Activated CD8-positive, alpha-beta T cell treated with anti-CD3 and anti-CD28 coated beads, Interleukin-2, amount 10 ng/mL, durations not matched to agents 7 days and 5 days (primary cell): ENCODE data around the gene PAQR5. TPM values are rescaled to one million over a fixed set of nuclear protein-coding genes. Genes with fewer than 3 reads are reported as not detected.

Experiments used
- ATAC-seq: fragments of 150-1000 bp; cut with Tn5 transposase; one replicate; pipeline ENCODE4 v1.10.0; 2021; ENCODE audit warnings: moderate library complexity
- CTCF ChIA-PET: fragments of 350-600 bp; sonication (Branson Sonifier 250); formaldehyde crosslinking; loops from one replicate; lab custom pipeline; 2021; ENCODE audit warnings: antibody characterized with exemption; lab: Charles Lee
- POLR2A ChIA-PET: fragments of 350-600 bp; sonication (Branson Sonifier 250); formaldehyde crosslinking; loops from one replicate; lab custom pipeline; 2021; ENCODE audit warnings: antibody characterized with exemption; lab: Charles Lee
- DNase-seq: peaks from one replicate; pipeline ENCODE4 v3.0.0-alpha.2; 2020
- H3K27ac Mint-ChIP-seq: one replicate; pipeline ENCODE4 v1.8.0; 2021; ENCODE audit warnings: mild to moderate bottlenecking, mixed read lengths
- H3K27me3 Mint-ChIP-seq: one replicate; pipeline ENCODE4 v1.8.0; 2021; ENCODE audit warnings: low read depth, mixed read lengths
- H3K36me3 Mint-ChIP-seq: one replicate; pipeline ENCODE4 v1.8.0; 2021; ENCODE audit warnings: low read depth, mixed read lengths
- H3K4me1 Mint-ChIP-seq: one replicate; pipeline ENCODE4 v1.8.0; 2021; ENCODE audit warnings: low read depth, mixed read lengths
- H3K4me3 Mint-ChIP-seq: one replicate; pipeline ENCODE4 v1.8.0; 2021; ENCODE audit warnings: mild to moderate bottlenecking, mixed read lengths
- H3K9me3 Mint-ChIP-seq: one replicate; pipeline ENCODE4 v1.8.0; 2022; ENCODE audit warnings: mixed read lengths; ENCODE audit not compliant: insufficient read depth
- total RNA-seq, 2 experiments: library from RNA; stranded (reverse); gene quantifications; one replicate each; pipeline ENCODE4 v1.2.3, GENCODE V29; 2021

The PAQR5 gene
- total RNA-seq, 2 experiments from 2014 or later: not detected

DNA sequence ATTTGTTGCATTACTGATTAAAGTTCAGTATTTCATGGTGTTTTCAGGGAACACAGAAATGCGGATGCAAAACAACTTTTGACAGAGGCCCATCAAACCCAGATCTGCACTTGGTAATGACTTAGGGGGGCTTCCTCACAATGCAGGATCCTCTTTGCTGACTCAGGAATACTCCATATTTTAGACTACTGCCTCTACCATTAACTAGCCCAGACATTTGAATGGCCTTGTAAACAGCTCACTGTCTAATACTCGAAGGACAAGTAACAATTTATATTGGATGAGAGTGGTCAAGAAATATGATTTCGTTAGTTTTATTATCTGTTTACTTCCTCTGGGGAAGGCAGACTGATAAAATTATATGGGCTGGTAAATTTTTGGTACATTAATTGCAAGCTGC is 106.4 kb downstream of the PAQR5 start:
- H3K27me3 Mint-ChIP-seq: peaks cover 28% of the 10 kb centered on the region
- ChIA-PET CTCF (interaction anchor here (2.7 kb wide), 1 partner anchor 10 kb away, joined by 14 read pairs; no protein-coding TSS in a partner anchor), POLR2A (interaction anchor here (0.7 kb wide), 1 partner anchor 9 kb away, joined by 3 read pairs; the partner anchor contains the start of gene KIF23)
- no peaks in the 10 kb centered on the region for H3K9me3 Mint-ChIP-seq
- H3K4me1 Mint-ChIP-seq: no peaks in the 10 kb centered on the region
- no peak overlapping the region for H3K27ac Mint-ChIP-seq
- H3K36me3 Mint-ChIP-seq: no peaks in the 10 kb centered on the region
- ATAC-seq: no peak
- H3K4me3 Mint-ChIP-seq: no peak overlapping the region
- DNase-seq: no peak

- Mint-ChIP-seq H3K27ac (no peak overlapping the region), H3K4me1 (no peaks in the 10 kb centered on the region), H3K4me3 (no peak overlapping the region), H3K9me3 (no peaks in the 10 kb centered on the region), H3K36me3 (no peaks in the 10 kb centered on the region), H3K27me3 (peaks cover 30% of the 10 kb centered on the region)
- DNase-seq: no peak
- CTCF ChIA-PET: interaction anchor here (1.4 kb wide), 1 partner anchor 15 kb away, joined by 5 read pairs; no protein-coding TSS in a partner anchor
- POLR2A ChIA-PET: interaction anchor here (1.5 kb wide), 1 partner anchor 45 kb away, joined by 3 read pairs; the partner anchor contains the start of gene RPLP1
- no peak for ATAC-seq
These were observed 109.1 kb downstream of the PAQR5 start for GRCh38 chr15:69407719-69408400.

- POLR2A ChIA-PET: no interaction called here
- DNase-seq (no peak), ATAC-seq (no peak)
- Mint-ChIP-seq H3K36me3 (no peaks in the 10 kb centered on the region), H3K27me3 (peaks cover 27% of the 10 kb centered on the region), H3K4me3 (no peak overlapping the region), H3K9me3 (no peaks in the 10 kb centered on the region), H3K4me1 (peaks cover 3% of the 10 kb centered on the region), H3K27ac (no peak overlapping the region)
- CTCF ChIA-PET: interaction anchor here (1.4 kb wide), 1 partner anchor 16 kb away, joined by 5 read pairs; no protein-coding TSS in a partner anchor
These were observed 110.1 kb downstream of the PAQR5 start for GRCh38 chr15:69408841-69409240.

GRCh38 chr15:69410248-69410874 is 111.6 kb downstream of the PAQR5 start:
- Mint-ChIP-seq H3K36me3 (peaks cover 2% of the 10 kb centered on the region), H3K4me3 (no peak overlapping the region), H3K4me1 (peaks cover 9% of the 10 kb centered on the region), H3K9me3 (no peaks in the 10 kb centered on the region), H3K27ac (no peak overlapping the region), H3K27me3 (peaks cover 16% of the 10 kb centered on the region)
- ATAC-seq: no peak
- POLR2A ChIA-PET: interaction anchor here (1.1 kb wide), 1 partner anchor 42 kb away, joined by 5 read pairs; the partner anchor contains the start of gene RPLP1
- DNase-seq: no peak
- CTCF ChIA-PET: interaction anchor here (1.2 to 3.1 kb wide), 2 partner anchors 16 to 53 kb away, joined by 6 to 17 read pairs; no protein-coding TSS in a partner anchor

GRCh38 chr15:69412274-69412673 is 113.6 kb downstream of the PAQR5 start:
- H3K4me3 Mint-ChIP-seq: no peak overlapping the region
- ChIA-PET CTCF (interaction anchor here (1.1 to 3.1 kb wide), 5 partner anchors 17 to 353 kb away, joined by 3 to 17 read pairs (median 4); no protein-coding TSS in a partner anchor), POLR2A (interaction anchor here (0.6 to 1.1 kb wide), 2 partner anchors 41 to 226 kb away, joined by 3 to 5 read pairs; no protein-coding TSS in a partner anchor)
- DNase-seq (no peak), ATAC-seq (no peak)
- peaks cover 21% of the 10 kb centered on the region for H3K4me1 Mint-ChIP-seq
- peaks cover 8% of the 10 kb centered on the region for H3K36me3 Mint-ChIP-seq
- no peak overlapping the region for H3K27ac Mint-ChIP-seq
- peaks cover 12% of the 10 kb centered on the region for H3K27me3 Mint-ChIP-seq
- no peaks in the 10 kb centered on the region for H3K9me3 Mint-ChIP-seq

DNA sequence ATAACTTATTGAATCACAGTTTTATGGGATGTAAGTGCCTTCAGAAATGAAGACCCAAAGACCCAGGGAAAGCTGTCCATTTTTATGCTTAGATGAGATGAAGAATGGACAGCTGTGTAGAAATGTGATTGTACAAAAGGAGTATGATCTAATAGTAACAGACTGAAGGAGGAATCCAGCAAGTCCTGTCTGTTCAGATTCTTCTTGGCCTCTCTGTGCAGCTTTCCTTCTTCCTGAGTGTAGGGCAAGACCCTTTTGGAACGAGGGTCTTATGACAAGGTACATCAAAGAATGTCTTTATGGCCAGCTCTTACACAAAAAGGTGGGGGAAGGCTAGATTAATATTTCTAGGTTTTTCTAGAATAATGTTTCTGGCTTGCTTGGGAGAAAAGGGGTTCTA is 114.0 kb downstream of the PAQR5 start:
- Mint-ChIP-seq H3K27me3 (peaks cover 10% of the 10 kb centered on the region), H3K9me3 (no peaks in the 10 kb centered on the region), H3K4me1 (peaks cover 25% of the 10 kb centered on the region), H3K36me3 (peaks cover 12% of the 10 kb centered on the region), H3K4me3 (no peak overlapping the region), H3K27ac (no peak overlapping the region)
- ATAC-seq (no peak), DNase-seq (no peak)
- ChIA-PET CTCF (interaction anchor here (1.1 to 3.1 kb wide), 4 partner anchors 18 to 354 kb away, joined by 3 to 17 read pairs (median 4); no protein-coding TSS in a partner anchor), POLR2A (no interaction called here)

- Mint-ChIP-seq H3K36me3 (peaks cover 24% of the 10 kb centered on the region), H3K4me1 (peaks cover 31% of the 10 kb centered on the region), H3K27me3 (peaks cover 8% of the 10 kb centered on the region), H3K9me3 (no peaks in the 10 kb centered on the region), H3K27ac (peak within 1 kb of the TSS; percentile 90), H3K4me3 (peak within 1 kb of the TSS; percentile 89)
- peak; percentile 98 for ATAC-seq
- ChIA-PET POLR2A (interaction anchor here (0.7 to 2.5 kb wide), 7 partner anchors 9 to 1582 kb away, joined by 3 to 26 read pairs (median 3); partner anchors contain the start of genes RPLP1 and TLE3), CTCF (interaction anchor here (0.9 to 1.8 kb wide), 3 partner anchors 37 to 49 kb away, joined by 3 to 7 read pairs (median 5); partner anchors contain the start of gene RPLP1)
- DNase-seq: peak; percentile 97
These were observed 115.3 kb downstream of the PAQR5 start, which contains the start of gene KIF23 for GRCh38 chr15:69413822-69414700. KIF23 (plus strand) TSS chr15:69414349; CDS start chr15:69414466, 117 bp downstream.

- peak; percentile 32 for ATAC-seq
- H3K4me3 Mint-ChIP-seq: peak overlapping the region; percentile 89
- CTCF ChIA-PET: interaction anchor here (0.9 to 1.8 kb wide), 4 partner anchors 37 to 52 kb away, joined by 3 to 7 read pairs (median 4); partner anchors contain the start of gene RPLP1
- peak overlapping the region; percentile 66 for H3K27ac Mint-ChIP-seq
- H3K9me3 Mint-ChIP-seq: no peaks in the 10 kb centered on the region
- DNase-seq: peak; percentile 39
- POLR2A ChIA-PET: interaction anchor here (1.0 to 2.5 kb wide), 4 partner anchors 10 to 683 kb away, joined by 3 to 26 read pairs (median 4); partner anchors contain the start of genes RPLP1 and TLE3
- H3K36me3 Mint-ChIP-seq: peaks cover 30% of the 10 kb centered on the region
- H3K4me1 Mint-ChIP-seq: peaks cover 34% of the 10 kb centered on the region
- peaks cover 4% of the 10 kb centered on the region for H3K27me3 Mint-ChIP-seq
These were observed 116.0 kb downstream of the PAQR5 start for GRCh38 chr15:69414701-69415167.

- ChIA-PET POLR2A (interaction anchor here (2.5 kb wide), 1 partner anchor 37 kb away, joined by 26 read pairs; the partner anchor contains the start of gene RPLP1), CTCF (interaction anchor here (1.1 to 1.8 kb wide), 2 partner anchors 38 to 51 kb away, joined by 3 to 5 read pairs; partner anchors contain the start of gene RPLP1)
- H3K9me3 Mint-ChIP-seq: no peaks in the 10 kb centered on the region
- no peak overlapping the region for H3K27ac Mint-ChIP-seq
- peaks cover 33% of the 10 kb centered on the region for H3K36me3 Mint-ChIP-seq
- peaks cover 4% of the 10 kb centered on the region for H3K27me3 Mint-ChIP-seq
- ATAC-seq (no peak), DNase-seq (no peak)
- peaks cover 34% of the 10 kb centered on the region for H3K4me1 Mint-ChIP-seq
- peak overlapping the region; percentile 89 for H3K4me3 Mint-ChIP-seq
These were observed 116.7 kb downstream of the PAQR5 start for GRCh38 chr15:69415381-69415780.

GRCh38 chr15:69417581-69417980 is 118.9 kb downstream of the PAQR5 start:
- Mint-ChIP-seq H3K36me3 (peaks cover 48% of the 10 kb centered on the region), H3K4me3 (no peak overlapping the region), H3K27ac (no peak overlapping the region), H3K4me1 (peaks cover 37% of the 10 kb centered on the region), H3K27me3 (peaks cover 2% of the 10 kb centered on the region), H3K9me3 (no peaks in the 10 kb centered on the region)
- ChIA-PET POLR2A (interaction anchor here (1.2 kb wide), 1 partner anchor 35 kb away, joined by 7 read pairs; the partner anchor contains the start of gene RPLP1), CTCF (interaction anchor here (1.1 to 1.6 kb wide), 3 partner anchors 23 to 46 kb away, joined by 3 to 5 read pairs (median 4); no protein-coding TSS in a partner anchor)
- DNase-seq (no peak), ATAC-seq (no peak)
